ENCODE data around the gene MYO7A.

GRCh38 chr11:77111277-77111676, 16.8 kb upstream of the MYO7A start:
- no peak for TF ChIP-seq POLR2A (IDR thresholded peaks at IDR 0.05; ENCODE audit: low read depth)
- TF ChIP-seq CTCF (IDR thresholded peaks at IDR 0.05) = no peak
- TF ChIP-seq POLR2AphosphoS5 (IDR thresholded peaks at IDR 0.05) = no peak
- no peak for TF ChIP-seq EP300 (IDR thresholded peaks at IDR 0.05)
